Testis (tissue), 2 donors: ENCODE results near the gene FGGY.

ENCODE experiments used
- POLR2A ChIP-seq: fragments of 450-650 bp; IDR thresholded peaks from one replicate; pipeline ENCODE4 v1.6.1; 2017; ENCODE audit warnings: antibody characterized with exemption, mild to moderate bottlenecking, moderate library complexity
- TF ChIP-seq, protein P1 (sequence below), 3 experiments: fragments of 450-650 bp in 2 of 3; fragments of 200-600 bp in 1 of 3; sonication (generic) in 1 of 3; IDR thresholded peaks; one replicate each; pipeline ENCODE4 v1.5.1; 2016 to 2019; ENCODE audit warnings: antibody characterized with exemption in 3 of 3, mild to moderate bottlenecking in 2 of 3, moderate library complexity in 1 of 3

DNA sequence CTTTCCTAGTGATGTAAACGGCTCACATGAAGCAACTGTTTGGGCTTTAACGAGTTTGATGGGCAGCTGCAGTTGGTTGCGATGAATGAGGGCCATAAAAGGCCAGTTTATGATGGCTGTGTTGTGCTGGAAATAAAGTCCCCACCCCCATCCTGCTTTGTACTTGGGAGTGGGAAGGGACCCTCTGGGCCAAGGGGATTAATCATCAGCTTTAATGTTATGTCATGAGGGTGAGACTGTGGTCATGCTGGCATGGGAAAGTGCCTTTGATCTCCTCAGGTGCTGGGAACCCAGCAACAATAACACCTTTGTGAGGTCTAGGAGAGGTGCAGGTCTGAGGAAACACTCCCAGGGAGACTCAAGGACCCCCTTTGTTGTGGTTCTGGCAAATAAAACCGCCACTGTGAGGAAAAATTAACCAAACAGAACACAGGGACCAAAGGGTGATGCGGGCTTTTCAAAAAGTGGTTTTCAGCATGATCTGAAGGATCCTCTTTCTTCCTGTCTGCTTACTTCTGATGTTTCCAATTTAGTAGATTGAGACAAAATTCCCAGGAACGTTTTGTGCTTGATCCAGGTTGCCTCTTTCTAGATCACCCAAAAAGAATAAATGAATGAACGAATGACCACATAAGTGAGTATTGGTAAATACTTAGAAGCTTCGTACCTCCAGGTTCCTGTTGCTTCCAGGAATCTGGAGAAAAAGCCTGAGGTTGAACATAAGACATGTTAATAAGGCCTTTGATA lies 260.1 kb downstream of the FGGY start:
- TF ChIP-seq, protein P1, sequence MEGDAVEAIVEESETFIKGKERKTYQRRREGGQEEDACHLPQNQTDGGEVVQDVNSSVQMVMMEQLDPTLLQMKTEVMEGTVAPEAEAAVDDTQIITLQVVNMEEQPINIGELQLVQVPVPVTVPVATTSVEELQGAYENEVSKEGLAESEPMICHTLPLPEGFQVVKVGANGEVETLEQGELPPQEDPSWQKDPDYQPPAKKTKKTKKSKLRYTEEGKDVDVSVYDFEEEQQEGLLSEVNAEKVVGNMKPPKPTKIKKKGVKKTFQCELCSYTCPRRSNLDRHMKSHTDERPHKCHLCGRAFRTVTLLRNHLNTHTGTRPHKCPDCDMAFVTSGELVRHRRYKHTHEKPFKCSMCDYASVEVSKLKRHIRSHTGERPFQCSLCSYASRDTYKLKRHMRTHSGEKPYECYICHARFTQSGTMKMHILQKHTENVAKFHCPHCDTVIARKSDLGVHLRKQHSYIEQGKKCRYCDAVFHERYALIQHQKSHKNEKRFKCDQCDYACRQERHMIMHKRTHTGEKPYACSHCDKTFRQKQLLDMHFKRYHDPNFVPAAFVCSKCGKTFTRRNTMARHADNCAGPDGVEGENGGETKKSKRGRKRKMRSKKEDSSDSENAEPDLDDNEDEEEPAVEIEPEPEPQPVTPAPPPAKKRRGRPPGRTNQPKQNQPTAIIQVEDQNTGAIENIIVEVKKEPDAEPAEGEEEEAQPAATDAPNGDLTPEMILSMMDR (IDR thresholded peaks at IDR 0.05): no peak
- no peak for TF ChIP-seq POLR2A
